ENCODE data around the gene P3H1. TPM values are rescaled to one million over a fixed set of nuclear protein-coding genes. Genes with fewer than 3 reads are reported as not detected.

P3H1 gene
- total RNA-seq, 1 experiment from 2014 or later, result 32.9 TPM

- peak; percentile 19; the same call in 1 of the 2 replicates for ATAC-seq
- DNase-seq (ENCODE audit: low read depth, low spot score), result no peak
- peaks cover 4 to 12% of the 10 kb centered on the region in 2 experiments for H3K4me1 ChIP-seq (ENCODE audit: control insufficient read depth in 1 of 2, insufficient read depth in 2 of 2, low read length in 2 of 2)
- RAD21 ChIA-PET (ENCODE audit: low non-redundant PET in 1 of 2, low total read pairs in 2 of 2, uncharacterized antibody in 2 of 2, unreplicated experiment in 2 of 2), result no interaction called here
- H3K36me3 ChIP-seq (ENCODE audit: control insufficient read depth in 1 of 2, insufficient read depth in 2 of 2, low read length in 2 of 2), result no peaks in the 10 kb centered on the region
- intact Hi-C loops (cut with micrococcal nuclease), result loop anchor here (10.0 kb wide), 2 partner anchors 391 to 561 kb away; no protein-coding TSS in a partner anchor
- H3K9ac ChIP-seq (ENCODE audit: low read length), result no peak overlapping the region
- H3K27ac ChIP-seq (ENCODE audit: low read depth, low read length), result no peak overlapping the region; the same call in 1 of the 2 replicates
- BruUV-seq (replicated peaks), result no TSS peak
- no peaks in the 10 kb centered on the region for H3K79me2 ChIP-seq (ENCODE audit: insufficient read depth, low read length)
- no peak for TF ChIP-seq EGR1 (IDR thresholded peaks at IDR 0.05; ENCODE audit: low read depth)
- TF ChIP-seq YY1 (IDR thresholded peaks at IDR 0.05; ENCODE audit: extremely low read depth, insufficient replicate concordance, low read depth, low read length), result no peak
- TF ChIP-seq POLR2A (IDR thresholded peaks at IDR 0.05; ENCODE audit: borderline replicate concordance, extremely low read depth, insufficient read depth, insufficient read length), result no peak
- no peak overlapping the region for H3K4me3 ChIP-seq (replicated peaks in 1 of 2; ENCODE audit: low read depth in 1 of 2, low read length in 2 of 2)
- no peaks in the 10 kb centered on the region for H3K9me2 ChIP-seq (ENCODE audit: insufficient read depth)
- CTCF ChIA-PET, result interaction anchor here (0.7 to 1.0 kb wide), 3 partner anchors 30 to 588 kb away, joined by 3 to 4 read pairs (median 3); no protein-coding TSS in a partner anchor
- no peaks in the 10 kb centered on the region for H3K9me3 ChIP-seq (ENCODE audit: control insufficient read depth in 1 of 2, insufficient read depth in 1 of 2, low read depth in 1 of 2, low read length in 2 of 2)
- no peaks in the 10 kb centered on the region for H4K20me1 ChIP-seq (ENCODE audit: insufficient read depth)
- H3K4me2 ChIP-seq (ENCODE audit: low read length), result no peak overlapping the region
- POLR2A ChIA-PET, result no interaction called here
- H3K27me3 ChIP-seq (ENCODE audit: insufficient read depth, low read length), result no peaks in the 10 kb centered on the region
- no peak overlapping the region for H2AFZ ChIP-seq (ENCODE audit: low read depth, low read length, poor library complexity, severe bottlenecking)
These were observed 31.2 kb downstream of the P3H1 start for GRCh38 chr1:42735477-42736105.

- no peaks in the 10 kb centered on the region for H3K36me3 ChIP-seq (ENCODE audit: control insufficient read depth in 1 of 2, insufficient read depth in 2 of 2, low read length in 2 of 2)
- no peaks in the 10 kb centered on the region for H3K27me3 ChIP-seq (ENCODE audit: insufficient read depth, low read length)
- ChIA-PET CTCF (interaction anchor here (1.0 kb wide), 1 partner anchor 31 kb away, joined by 3 read pairs; no protein-coding TSS in a partner anchor), RAD21 (ENCODE audit: low non-redundant PET in 1 of 2, low total read pairs in 2 of 2, uncharacterized antibody in 2 of 2, unreplicated experiment in 2 of 2) (no interaction called here), POLR2A (no interaction called here)
- H4K20me1 ChIP-seq (ENCODE audit: insufficient read depth), result no peaks in the 10 kb centered on the region
- DNase-seq (ENCODE audit: low read depth, low spot score) (no peak), ATAC-seq (no peak)
- no peaks in the 10 kb centered on the region for H3K9me3 ChIP-seq (ENCODE audit: control insufficient read depth in 1 of 2, insufficient read depth in 1 of 2, low read depth in 1 of 2, low read length in 2 of 2)
- no peak overlapping the region for H3K9ac ChIP-seq (ENCODE audit: low read length)
- intact Hi-C loops (cut with micrococcal nuclease), result loop anchor here (10.0 kb wide), 2 partner anchors 390 to 560 kb away; no protein-coding TSS in a partner anchor
- no peak overlapping the region for H3K4me3 ChIP-seq (replicated peaks in 1 of 2; ENCODE audit: low read depth in 1 of 2, low read length in 2 of 2)
- no peak overlapping the region for H3K27ac ChIP-seq (ENCODE audit: low read depth, low read length)
- no peak for TF ChIP-seq POLR2AphosphoS5 (IDR thresholded peaks at IDR 0.05; ENCODE audit: low read depth, low read length)
- BruUV-seq (replicated peaks), result no TSS peak
- peaks cover 4 to 12% of the 10 kb centered on the region in 2 experiments for H3K4me1 ChIP-seq (ENCODE audit: control insufficient read depth in 1 of 2, insufficient read depth in 2 of 2, low read length in 2 of 2)
- no peak overlapping the region for H2AFZ ChIP-seq (ENCODE audit: low read depth, low read length, poor library complexity, severe bottlenecking)
- no peaks in the 10 kb centered on the region for H3K9me2 ChIP-seq (ENCODE audit: insufficient read depth)
- no peak overlapping the region for H3K4me2 ChIP-seq (ENCODE audit: low read length)
- no peaks in the 10 kb centered on the region for H3K79me2 ChIP-seq (ENCODE audit: insufficient read depth, low read length)
These were observed 31.8 kb downstream of the P3H1 start for GRCh38 chr1:42735056-42735455.

Data from HCT116 (cell line).